Mucosa of stomach (tissue), 1 donor: ENCODE results near the gene PLD1.

Source experiments
- H3K27me3 ChIP-seq: one replicate; pipeline ENCODE4 v1.7.0; 2013; ENCODE audit warnings: mild to moderate bottlenecking, low read length; ENCODE audit not compliant: control insufficient read depth, insufficient read depth
- H3K36me3 ChIP-seq: one replicate; pipeline ENCODE4 v1.7.0; 2013; ENCODE audit warnings: low read length; ENCODE audit not compliant: control insufficient read depth, insufficient read depth
- H3K4me1 ChIP-seq: one replicate; pipeline ENCODE4 v1.7.0; 2013; ENCODE audit warnings: mild to moderate bottlenecking, low read length; ENCODE audit not compliant: control insufficient read depth, insufficient read depth
- H3K4me3 ChIP-seq: one replicate; pipeline ENCODE4 v1.7.0; 2013; ENCODE audit warnings: low read length
- H3K9ac ChIP-seq: one replicate; pipeline ENCODE4 v1.7.0; 2013; ENCODE audit warnings: mild to moderate bottlenecking, low read length, moderate library complexity
- H3K9me3 ChIP-seq: one replicate; pipeline ENCODE4 v1.7.0; 2013; ENCODE audit warnings: mild to moderate bottlenecking, low read length, moderate library complexity; ENCODE audit not compliant: control insufficient read depth
- donor health status: Pancreatic carcinoma.

Gene PLD1

GRCh38 chr3:171673951-171674350 lies 136.3 kb downstream of the PLD1 start:
- Histone ChIP-seq H3K36me3 (no peaks in the 10 kb centered on the region), H3K4me3 (no peak overlapping the region), H3K9ac (no peak overlapping the region)

GRCh38 chr3:171672538-171672937 lies 137.7 kb downstream of the PLD1 start:
- Histone ChIP-seq H3K9ac (no peak overlapping the region), H3K4me3 (no peak overlapping the region), H3K27me3 (no peaks in the 10 kb centered on the region), H3K9me3 (no peaks in the 10 kb centered on the region), H3K36me3 (no peaks in the 10 kb centered on the region), H3K4me1 (no peaks in the 10 kb centered on the region)

More at GRCh38 chr3:171673951-171674350, 136.3 kb downstream of the PLD1 start:
- Histone ChIP-seq H3K4me1 (peaks cover 5% of the 10 kb centered on the region), H3K27me3 (no peaks in the 10 kb centered on the region), H3K9me3 (no peaks in the 10 kb centered on the region)

GRCh38 chr3:171672124-171672523 lies 138.2 kb downstream of the PLD1 start:
- no peak overlapping the region for H3K4me3 ChIP-seq
- no peaks in the 10 kb centered on the region for H3K9me3 ChIP-seq
- H3K36me3 ChIP-seq: no peaks in the 10 kb centered on the region
- H3K4me1 ChIP-seq: no peaks in the 10 kb centered on the region
- no peaks in the 10 kb centered on the region for H3K27me3 ChIP-seq
- no peak overlapping the region for H3K9ac ChIP-seq

- Histone ChIP-seq H3K4me1 (no peaks in the 10 kb centered on the region), H3K36me3 (no peaks in the 10 kb centered on the region), H3K9ac (no peak overlapping the region), H3K9me3 (no peaks in the 10 kb centered on the region), H3K4me3 (no peak overlapping the region), H3K27me3 (no peaks in the 10 kb centered on the region)
These were observed 138.6 kb downstream of the PLD1 start for GRCh38 chr3:171671709-171672108.

GRCh38 chr3:171666516-171666915 lies 143.8 kb downstream of the PLD1 start:
- no peaks in the 10 kb centered on the region for H3K4me1 ChIP-seq
- no peak overlapping the region for H3K9ac ChIP-seq
- no peaks in the 10 kb centered on the region for H3K36me3 ChIP-seq
- no peak overlapping the region for H3K4me3 ChIP-seq
- no peaks in the 10 kb centered on the region for H3K27me3 ChIP-seq
- no peaks in the 10 kb centered on the region for H3K9me3 ChIP-seq

GRCh38 chr3:171663805-171664204 lies 146.5 kb downstream of the PLD1 start:
- Histone ChIP-seq H3K27me3 (no peaks in the 10 kb centered on the region), H3K9me3 (no peaks in the 10 kb centered on the region), H3K4me3 (no peak overlapping the region), H3K9ac (no peak overlapping the region), H3K4me1 (no peaks in the 10 kb centered on the region), H3K36me3 (no peaks in the 10 kb centered on the region)

- H3K4me3 ChIP-seq: no peak overlapping the region
- H3K9ac ChIP-seq: no peak overlapping the region
- H3K27me3 ChIP-seq: no peaks in the 10 kb centered on the region
- H3K9me3 ChIP-seq: no peaks in the 10 kb centered on the region
- H3K36me3 ChIP-seq: no peaks in the 10 kb centered on the region
- H3K4me1 ChIP-seq: no peaks in the 10 kb centered on the region
These were observed 148.8 kb downstream of the PLD1 start for GRCh38 chr3:171661484-171661883.

GRCh38 chr3:171660188-171660587 lies 150.1 kb downstream of the PLD1 start:
- Histone ChIP-seq H3K9me3 (no peaks in the 10 kb centered on the region), H3K9ac (no peak overlapping the region), H3K4me1 (no peaks in the 10 kb centered on the region), H3K27me3 (no peaks in the 10 kb centered on the region), H3K4me3 (no peak overlapping the region), H3K36me3 (no peaks in the 10 kb centered on the region)

- Histone ChIP-seq H3K9ac (no peak overlapping the region), H3K4me1 (no peaks in the 10 kb centered on the region), H3K27me3 (no peaks in the 10 kb centered on the region), H3K4me3 (no peak overlapping the region), H3K9me3 (no peaks in the 10 kb centered on the region), H3K36me3 (no peaks in the 10 kb centered on the region)
These were observed 151.4 kb downstream of the PLD1 start for GRCh38 chr3:171658841-171659240.

- H3K4me1 ChIP-seq: no peaks in the 10 kb centered on the region
- H3K27me3 ChIP-seq: no peaks in the 10 kb centered on the region
- H3K4me3 ChIP-seq: no peak overlapping the region
- no peaks in the 10 kb centered on the region for H3K9me3 ChIP-seq
- H3K9ac ChIP-seq: no peak overlapping the region
- H3K36me3 ChIP-seq: no peaks in the 10 kb centered on the region
These were observed 155.5 kb downstream of the PLD1 start for GRCh38 chr3:171654809-171655208.

- no peaks in the 10 kb centered on the region for H3K36me3 ChIP-seq
These were observed 156.0 kb downstream of the PLD1 start for GRCh38 chr3:171654326-171654725.

GRCh38 chr3:171653701-171654100 lies 156.6 kb downstream of the PLD1 start:
- Histone ChIP-seq H3K4me1 (no peaks in the 10 kb centered on the region), H3K27me3 (no peaks in the 10 kb centered on the region), H3K4me3 (no peak overlapping the region), H3K9me3 (no peaks in the 10 kb centered on the region), H3K9ac (no peak overlapping the region), H3K36me3 (no peaks in the 10 kb centered on the region)

More at GRCh38 chr3:171654326-171654725, 156.0 kb downstream of the PLD1 start:
- H3K4me1 ChIP-seq: no peaks in the 10 kb centered on the region
- H3K9ac ChIP-seq: no peak overlapping the region
- H3K4me3 ChIP-seq: no peak overlapping the region
- H3K9me3 ChIP-seq: no peaks in the 10 kb centered on the region
- H3K27me3 ChIP-seq: no peaks in the 10 kb centered on the region

GRCh38 chr3:171652932-171653331 lies 157.4 kb downstream of the PLD1 start:
- H3K36me3 ChIP-seq: no peaks in the 10 kb centered on the region
- H3K27me3 ChIP-seq: no peaks in the 10 kb centered on the region

More at GRCh38 chr3:171652932-171653331, 157.4 kb downstream of the PLD1 start:
- Histone ChIP-seq H3K9ac (no peak overlapping the region), H3K4me1 (no peaks in the 10 kb centered on the region), H3K9me3 (no peaks in the 10 kb centered on the region), H3K4me3 (no peak overlapping the region)
